SK-N-SH treated with all-trans-retinoic acid at 6 μM for 48 hours (cell line): Measurements from ENCODE around the gene ZFAND2B.

Source experiments
- ARNTL ChIP-seq: fragments of 450-650 bp; formaldehyde crosslinking; IDR thresholded peaks from 2 replicates; pipeline ENCODE4 v1.5.0; 2020; ENCODE audit warnings: low read depth, mild to moderate bottlenecking, moderate library complexity, borderline replicate concordance
- ISL1 ChIP-seq: fragments of 250-450 bp; sonication (Bioruptor Pico); IDR thresholded peaks from 2 replicates; pipeline ENCODE4 v2.1.2; 2022; ENCODE audit warnings: mild to moderate bottlenecking, moderate library complexity
- PATZ1 ChIP-seq: fragments of 250-450 bp; sonication (Bioruptor Pico); IDR thresholded peaks from 2 replicates; pipeline ENCODE4 v1.8.0; 2020; ENCODE audit warnings: mild to moderate bottlenecking, moderate library complexity, borderline replicate concordance
- TSHZ2 ChIP-seq: fragments of 250-450 bp; sonication (Bioruptor Pico); IDR thresholded peaks from 2 replicates; pipeline ENCODE4 v1.5.0; 2020; ENCODE audit warnings: mild to moderate bottlenecking, moderate library complexity

- TF ChIP-seq ARNTL (CRISPR knock-in tag) (no peak), PATZ1 (CRISPR knock-in tag) (no peak), TSHZ2 (no peak), ISL1 (CRISPR knock-in tag) (no peak)
Measured at GRCh38 chr2:219228911-219229304, 22.3 kb downstream of the ZFAND2B start.
